HepG2 (cell line): Measurements from ENCODE around the gene CRIP1. TPM values are rescaled to one million over a fixed set of nuclear protein-coding genes. Genes with fewer than 3 reads are reported as not detected.

Experiments used
- ATAC-seq: fragments of 200-7000 bp; cut with Tn5 transposase; 3 replicates; pipeline ENCODE4 v1.9.1; 2020; ENCODE audit warnings: mild to moderate bottlenecking, moderate library complexity
- BruUV-seq: library from RNA; stranded (reverse); fragments of 400-500 nt; replicated peaks from 2 replicates; lab custom pipeline; 2021; lab: Mats Ljungman, UMichigan
- CTCF ChIA-PET: fragments of 300-600 bp; formaldehyde crosslinking; extraction: SDS; loops from one replicate; lab custom pipeline; 2021; ENCODE audit warnings: low total read pairs, inconsistent platforms, low intra/inter-chr PET ratio; lab: Yijun Ruan, JAX
- POLR2A ChIA-PET: fragments of 350-600 bp; sonication (Branson Sonifier 250); formaldehyde crosslinking; loops from one replicate; lab custom pipeline; 2020; ENCODE audit warnings: antibody characterized with exemption, inconsistent platforms; lab: Yijun Ruan, JAX
- DNase-seq: peaks from one replicate; pipeline ENCODE4 v3.0.0-alpha.2; 2015; ENCODE audit warnings: low spot score
- FAIRE-seq: peaks from 3 replicates; lab custom pipeline; 2011; peaks lifted over from hg19 to GRCh38; lab: Jason Lieb, UNC
- H2AFZ ChIP-seq: one replicate; pipeline ENCODE4 v1.6.1; 2011; ENCODE audit warnings: low read length, inconsistent platforms
- H3K27ac ChIP-seq: fragments of 300-600 bp; 3 replicates; pipeline ENCODE4 v1.8.0; 2011; ENCODE audit warnings: mixed run types, mild to moderate bottlenecking, mixed read lengths, low read length, inconsistent platforms; ENCODE audit not compliant: insufficient read depth; ENCODE audit errors: extremely low read length
- H3K27me3 ChIP-seq, 2 experiments: fragments of 200-600 bp in 1 of 2; 2 replicates in 1 of 2; 3 replicates in 1 of 2; pipeline versions ENCODE4 v1.6.0 to v1.8.0; 2011; ENCODE audit warnings: low read length in 2 of 2, mild to moderate bottlenecking in 2 of 2, moderate library complexity in 2 of 2, inconsistent platforms in 1 of 2; ENCODE audit not compliant: insufficient read depth in 2 of 2, control insufficient read depth in 1 of 2
- H3K36me3 ChIP-seq, 2 experiments: fragments of 200-600 bp in 1 of 2; replicated peaks in 1 of 2; 2 replicates in 1 of 2; 3 replicates in 1 of 2; pipeline versions ENCODE4 v1.5.1 to v1.8.0; 2011; ENCODE audit warnings: low read length in 2 of 2, inconsistent platforms in 1 of 2; ENCODE audit not compliant: insufficient read depth in 2 of 2, control insufficient read depth in 1 of 2
- H3K4me1 ChIP-seq: 2 replicates; pipeline ENCODE4 v1.5.1; 2012; ENCODE audit warnings: low read length, inconsistent platforms; ENCODE audit not compliant: insufficient read depth
- H3K4me2 ChIP-seq: 2 replicates; pipeline ENCODE4 v1.6.0; 2011; ENCODE audit warnings: low read depth, low read length, inconsistent platforms
- H3K4me3 ChIP-seq, 3 experiments: fragments of 200-600 bp in 1 of 3; sonication (generic), shearing (Covaris generic) in 1 of 3; replicated peaks in 1 of 3; 2 replicates each; pipeline ENCODE4 v1.5.1; 2011 to 2016; ENCODE audit warnings: low read length in 3 of 3, inconsistent platforms in 2 of 3, low read depth in 2 of 3, mild to moderate bottlenecking in 2 of 3, control low read depth in 1 of 3, mixed read lengths in 1 of 3; ENCODE audit not compliant: insufficient read depth in 1 of 3
- H3K79me2 ChIP-seq: one replicate; pipeline ENCODE4 v1.6.1; 2011; ENCODE audit warnings: low read length, inconsistent platforms; ENCODE audit not compliant: insufficient read depth
- H3K9ac ChIP-seq: 2 replicates; pipeline ENCODE4 v1.6.0; 2011; ENCODE audit warnings: mild to moderate bottlenecking, low read depth, low read length, inconsistent platforms; ENCODE audit not compliant: insufficient read depth
- H3K9me3 ChIP-seq: 2 replicates; pipeline ENCODE4 v1.5.1; 2012; ENCODE audit warnings: mild to moderate bottlenecking, low read length
- H4K20me1 ChIP-seq: 2 replicates; pipeline ENCODE4 v1.6.0; 2011; ENCODE audit warnings: inconsistent platforms, mild to moderate bottlenecking, low read length, moderate library complexity; ENCODE audit not compliant: insufficient read depth
- AGO1 ChIP-seq: fragments of 200-400 bp; formaldehyde crosslinking; IDR thresholded peaks from 2 replicates; pipeline ENCODE4 v1.6.1; 2017; ENCODE audit warnings: mild to moderate bottlenecking, low read depth, low read length, moderate library complexity; ENCODE audit not compliant: poor library complexity, severe bottlenecking
- AGO2 ChIP-seq: fragments of 200-400 bp; formaldehyde crosslinking; optimal IDR thresholded peaks from 2 replicates; pipeline ENCODE3; 2017; ENCODE audit warnings: mild to moderate bottlenecking, low read depth, low read length, moderate library complexity
- CBFB ChIP-seq: sonication (generic); formaldehyde crosslinking; IDR thresholded peaks from 2 replicates; pipeline ENCODE4 v1.4.0; 2020; ENCODE audit warnings: missing genetic modification reagents
- HMGXB3 ChIP-seq: sonication (generic); formaldehyde crosslinking; IDR thresholded peaks from 2 replicates; pipeline ENCODE4 v1.4.0; 2020; ENCODE audit warnings: missing genetic modification reagents, borderline replicate concordance
- HMGXB4 ChIP-seq, 2 experiments: sonication (generic) in 1 of 2; formaldehyde crosslinking in 1 of 2; IDR thresholded peaks; 2 replicates each; pipeline versions ENCODE4 v1.4.0 to v1.6.1; 2018 to 2020; ENCODE audit warnings: missing genetic modification reagents in 2 of 2, borderline replicate concordance in 1 of 2, low read depth in 1 of 2, mild to moderate bottlenecking in 1 of 2, missing biosample characterization in 1 of 2
- KDM2A ChIP-seq: sonication (generic); formaldehyde crosslinking; IDR thresholded peaks from 2 replicates; pipeline ENCODE4 v1.4.0; 2020; ENCODE audit warnings: low read depth, missing genetic modification reagents, borderline replicate concordance
- NONO ChIP-seq, 2 experiments: fragments of 450-650 bp in 1 of 2; sonication (generic) in 1 of 2; formaldehyde crosslinking in 1 of 2; IDR thresholded peaks in 1 of 2; conservative IDR thresholded peaks in 1 of 2; 2 replicates each; pipeline versions ENCODE4 v1.6.1 to v1.8.0; 2017 to 2022; ENCODE audit warnings: mild to moderate bottlenecking in 1 of 2, missing genetic modification reagents in 1 of 2, moderate library complexity in 1 of 2
- RBAK ChIP-seq: sonication (generic); formaldehyde crosslinking; IDR thresholded peaks from 2 replicates; pipeline ENCODE4 v1.5.1; 2020; ENCODE audit warnings: mild to moderate bottlenecking, missing genetic modification reagents
- RFX3 ChIP-seq: IDR thresholded peaks from 2 replicates; pipeline ENCODE4 v1.6.1; 2016; ENCODE audit warnings: missing biosample characterization, missing genetic modification reagents
- ZNF567 ChIP-seq: sonication (generic); formaldehyde crosslinking; IDR thresholded peaks from 2 replicates; pipeline ENCODE4 v1.8.1; 2023; ENCODE audit warnings: mild to moderate bottlenecking, missing genetic modification reagents, borderline replicate concordance
- ZNF781 ChIP-seq: sonication (generic); formaldehyde crosslinking; IDR thresholded peaks from 2 replicates; pipeline ENCODE4 v1.5.1; 2020; ENCODE audit warnings: borderline replicate concordance, mild to moderate bottlenecking, missing genetic modification reagents; ENCODE audit errors: not compliant biosample characterization
- ZNF790 ChIP-seq: sonication (generic); formaldehyde crosslinking; IDR thresholded peaks from 2 replicates; pipeline ENCODE4 v1.8.0; 2022; ENCODE audit warnings: missing genetic modification reagents, mild to moderate bottlenecking, borderline replicate concordance
- ZUFSP ChIP-seq: sonication (generic); formaldehyde crosslinking; IDR thresholded peaks from 2 replicates; pipeline ENCODE4 v1.9.0; 2021; ENCODE audit warnings: missing genetic modification reagents, mild to moderate bottlenecking, borderline replicate concordance
- WGBS: methylation state at CpG from one replicate; pipeline ENCODE4 v1.1.6; 2017; ENCODE audit warnings: low lambda C conversion rate; 5-methylcytosine and 5-hydroxymethylcytosine counted together
- in situ Hi-C: cut with HindIII; loops from 2 replicates; pipeline ENCODE4 v1.10.0; 2017; ENCODE audit warnings: low pct_unique_long_range_greater_than_20kb; ENCODE audit not compliant: extremely low pct_ligation_motif_present
- intact Hi-C: fragments of 100-400 bp; cut with micrococcal nuclease; formaldehyde crosslinking; loops from one replicate; pipeline ENCODE4 v1.10.0; 2022; ENCODE audit not compliant: unreplicated experiment
- polyA plus RNA-seq, 8 experiments: library from polyadenylated mRNA; depleted of rRNA in 3 of 8; stranded (reverse) in 7 of 8; unstranded in 1 of 8; fragments of >200 nt; fragmentation: Illumina TruSeq in 4 of 8; extraction: Trizol in 4 of 8; gene quantifications; 2 replicates each; pipeline versions ENCODE4 v1.2.1 to v1.2.3, GENCODE V29; 2011 to 2016; ENCODE audit warnings: low read depth in 4 of 8, missing spikeins in 1 of 8, mixed read lengths in 1 of 8; ENCODE audit not compliant: insufficient read depth in 1 of 8
- total RNA-seq, 5 experiments: library from RNA; depleted of rRNA; stranded (reverse); fragments of >200 nt; fragmentation: Illumina TruSeq; extraction: Trizol; gene quantifications; 2 replicates each; pipeline ENCODE4 v1.2.3, GENCODE V29; 2016; ENCODE audit warnings: low read depth in 1 of 5

CRIP1 gene
- total and polyA plus RNA-seq, 2 of the 13 experiments (the other 11 are each of a cell fraction or from before 2014, with no cell fraction given): 53.9 to 59.5 TPM

- DNase-seq (no peak), FAIRE-seq (no peak), ATAC-seq (peak; percentile 3; the same call in 2 of the 3 replicates)
- H3K4me3 ChIP-seq: peak overlapping the region in 1 of 3 experiments; percentile 26; a peak in 1 of 6 replicates
- H3K9ac ChIP-seq: no peak overlapping the region
- ChIA-PET POLR2A (interaction anchor here (1.1 kb wide), 1 partner anchor 43 kb away, joined by 3 read pairs; no protein-coding TSS in a partner anchor), CTCF (interaction anchor here (1.1 to 1.6 kb wide), 2 partner anchors 51 to 164 kb away, joined by 3 to 6 read pairs; no protein-coding TSS in a partner anchor)
- no peaks in the 10 kb centered on the region for H3K79me2 ChIP-seq
- peaks cover 45% of the 10 kb centered on the region for H3K4me1 ChIP-seq
- H2AFZ ChIP-seq: no peak overlapping the region
- H3K27me3 ChIP-seq: peaks cover 8 to 49% of the 10 kb centered on the region in 2 experiments
- no peaks in the 10 kb centered on the region for H3K9me3 ChIP-seq
- BruUV-seq: no TSS peak
- no peak overlapping the region for H3K27ac ChIP-seq
- no peaks in the 10 kb centered on the region for H4K20me1 ChIP-seq
- WGBS: 34% methylated on average over 5 of the region's 19 CpGs
- H3K4me2 ChIP-seq: peak overlapping the region; percentile 30; the same call in 1 of the 2 replicates
- intact Hi-C loops: loop anchor here (5.0 kb wide), 1 partner anchor 160 kb away; no protein-coding TSS in a partner anchor
- H3K36me3 ChIP-seq: 0 out of 5 replicates have a peak, but pooled peaks cover 0 to 6% of the 10 kb centered on the region in 2 experiments
- in situ Hi-C loops: loop anchor here (5.0 kb wide), 1 partner anchor 155 kb away; no protein-coding TSS in a partner anchor
- peak; percentile 80 for TF ChIP-seq AGO1
- TF ChIP-seq NONO (IDR thresholded peaks at IDR 0.05): no peak
- peak; percentile 46; the same call in 1 of the 2 replicates for TF ChIP-seq NONO (CRISPR knock-in tag; conservative IDR thresholded peaks at IDR 0.05)
- no peak for TF ChIP-seq ZNF567
- TF ChIP-seq HMGXB3 (CRISPR knock-in tag): no peak
- TF ChIP-seq ZNF781 (CRISPR knock-in tag): no peak
- no peak for TF ChIP-seq CBFB (CRISPR knock-in tag)
- TF ChIP-seq RFX3: no peak
- peak; percentile 54 for TF ChIP-seq AGO2
- no peak for TF ChIP-seq HMGXB4 (CRISPR knock-in tag; IDR thresholded peaks at IDR 0.05; ENCODE audit: borderline replicate concordance in 1 of 2, low read depth in 1 of 2)
- no peak for TF ChIP-seq ZNF790 (CRISPR knock-in tag)
- TF ChIP-seq KDM2A: peak; percentile 17; the same call in 1 of the 2 replicates
- TF ChIP-seq ZUFSP (CRISPR knock-in tag): no peak
- TF ChIP-seq RBAK (CRISPR knock-in tag): no peak
These were observed 45.4 kb downstream of the CRIP1 start for GRCh38 chr14:105531894-105532623.
